Eye (tissue), 1 donor: ENCODE results near the gene CUEDC1.

Experiments used
- DNase-seq: peaks from one replicate; pipeline ENCODE4 v3.0.0-alpha.2; 2015

CUEDC1 gene

GRCh38 chr17:57957120-57957850 is 2.1 kb upstream of the CUEDC1 start:
- DNase-seq: no peak

GRCh38 chr17:57956291-57957119 is 1.3 kb upstream of the CUEDC1 start:
- DNase-seq: no peak

GRCh38 chr17:57954397-57955182 is 622 bp downstream of the CUEDC1 start:
- peak; percentile 83 for DNase-seq

GRCh38 chr17:57953705-57954396 is 1.4 kb downstream of the CUEDC1 start:
- no peak for DNase-seq

- DNase-seq: no peak
Observed at GRCh38 chr17:57953219-57953618, 2.0 kb downstream of the CUEDC1 start.

- no peak for DNase-seq
Observed at GRCh38 chr17:57949649-57950048, 5.6 kb downstream of the CUEDC1 start.

- peak; percentile 47 for DNase-seq
Observed at GRCh38 chr17:57948555-57949420, 6.4 kb downstream of the CUEDC1 start.

GRCh38 chr17:57948169-57948554 is 7.0 kb downstream of the CUEDC1 start:
- no peak for DNase-seq

- DNase-seq: peak; percentile 35
Observed at GRCh38 chr17:57947369-57947768, 7.8 kb downstream of the CUEDC1 start.

GRCh38 chr17:57946798-57947358 is 8.3 kb downstream of the CUEDC1 start:
- DNase-seq: peak; percentile 63

- DNase-seq: no peak
Observed at GRCh38 chr17:57945996-57946797, 9.0 kb downstream of the CUEDC1 start.

GRCh38 chr17:57944908-57945307 is 10.3 kb downstream of the CUEDC1 start:
- DNase-seq: no peak

- no peak for DNase-seq
Observed at GRCh38 chr17:57943645-57944044, 11.6 kb downstream of the CUEDC1 start.

GRCh38 chr17:57943140-57943539 is 12.1 kb downstream of the CUEDC1 start:
- no peak for DNase-seq

- no peak for DNase-seq
Observed at GRCh38 chr17:57941384-57942370, 13.5 kb downstream of the CUEDC1 start.

- no peak for DNase-seq
Observed at GRCh38 chr17:57940653-57941329, 14.4 kb downstream of the CUEDC1 start.

GRCh38 chr17:57940231-57940630 is 15.0 kb downstream of the CUEDC1 start:
- peak; percentile 55 for DNase-seq

- peak; percentile 23 for DNase-seq
Observed at GRCh38 chr17:57939797-57940196, 15.4 kb downstream of the CUEDC1 start.
